Cerebellar nuclear complex (tissue), 1 donor: Measurements from ENCODE around the gene ZBTB1.

ENCODE experiments used
- DNase-seq, 2 experiments: peaks; one replicate each; lab custom pipeline; 2025; lab: John Stamatoyannopoulos, UW

The ZBTB1 gene

DNA sequence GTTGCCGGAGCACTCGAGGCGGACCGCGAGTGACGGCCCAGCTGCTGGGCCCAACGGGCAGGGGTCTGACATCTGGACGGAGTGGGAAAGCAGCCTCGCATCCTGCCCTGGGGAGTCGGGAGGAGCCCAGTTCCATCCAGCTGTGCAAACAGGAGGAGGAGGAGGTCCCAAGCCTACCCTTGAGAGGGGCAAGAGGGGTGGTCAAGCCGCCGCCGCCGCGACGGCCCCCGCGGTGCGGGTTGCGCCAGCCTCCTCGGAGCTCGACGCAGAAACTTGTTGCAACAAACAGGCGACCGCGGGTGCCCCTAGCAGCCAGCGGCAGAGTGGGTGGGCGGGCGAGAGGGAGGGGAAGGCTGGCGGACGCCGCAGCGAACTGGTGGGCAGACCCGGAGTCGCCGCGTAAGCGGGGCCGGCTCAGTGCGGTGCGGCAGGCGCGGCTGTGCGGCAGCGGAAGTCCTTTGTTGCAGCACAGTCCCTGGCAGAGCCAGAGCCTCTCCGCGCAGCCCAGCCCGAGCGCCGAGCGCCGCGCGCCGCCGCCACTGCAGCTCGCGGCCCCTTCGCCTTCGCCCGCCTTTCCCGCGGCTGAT lies at the start of gene ZBTB1:
TSS of gene ZBTB1 (plus strand) at position 461 of the 587 bp plus-strand sequence. CDS start 16,735 bp downstream, outside the sequence.
- peak in 1 of 2 experiments; percentile 19 for DNase-seq

DNA sequence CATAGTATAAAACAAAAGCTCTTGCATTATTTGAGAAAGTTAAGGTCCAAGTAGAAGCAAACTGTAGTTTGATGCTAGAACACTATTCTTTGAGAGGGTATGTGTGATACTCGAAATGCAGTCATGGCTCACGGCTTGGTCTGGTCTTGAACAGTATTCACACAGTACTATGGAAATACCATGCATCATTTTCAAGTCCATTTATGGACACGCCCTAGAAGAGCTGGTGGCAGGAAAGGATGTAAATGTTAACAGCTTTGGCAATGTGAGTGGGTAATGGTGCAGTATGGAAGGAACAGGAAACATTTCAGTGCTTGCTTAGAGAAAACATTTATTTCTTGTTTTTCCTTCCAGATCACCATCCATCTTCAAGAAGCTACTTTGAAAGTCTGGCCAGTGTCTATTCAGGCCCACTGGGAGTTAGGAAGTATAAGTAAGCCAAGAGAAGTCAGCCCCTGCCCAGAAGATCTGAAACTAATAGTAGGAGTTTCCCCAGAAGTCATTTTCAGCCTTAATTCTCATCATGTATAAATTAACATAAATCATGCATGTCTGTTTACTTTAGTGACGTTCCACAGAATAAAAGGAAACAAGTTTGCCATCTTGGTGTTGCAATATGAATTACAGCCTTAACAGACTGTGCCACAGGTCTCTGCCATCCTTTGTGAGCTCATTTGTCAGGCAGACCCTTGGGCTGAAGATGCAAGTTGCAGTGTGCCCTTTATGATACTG lies 45.0 kb upstream of the ZBTB1 start:
- DNase-seq: no peak

DNA sequence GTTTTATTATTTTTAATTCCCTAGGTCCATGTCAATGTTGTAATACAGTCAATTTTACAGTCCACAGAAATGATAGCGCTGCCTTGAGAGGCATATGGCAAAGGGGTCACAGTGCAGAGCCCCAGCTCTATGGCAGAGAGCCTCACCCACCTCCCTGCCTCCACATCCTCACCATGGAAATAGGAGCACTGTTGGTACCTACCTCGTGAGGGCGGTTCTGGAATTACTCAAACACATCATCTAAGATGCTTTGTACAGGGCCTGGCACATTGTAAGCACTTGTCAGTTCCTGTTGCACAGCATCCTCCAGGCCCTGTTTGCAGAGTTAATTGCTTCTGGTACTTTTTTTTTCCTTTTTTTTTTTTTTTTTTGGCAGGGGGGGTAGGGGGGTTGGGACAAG lies 43.3 kb upstream of the ZBTB1 start:
- DNase-seq: no peak

GRCh38 chr14:64463195-64463594 lies 41.4 kb upstream of the ZBTB1 start:
- no peak for DNase-seq

DNA sequence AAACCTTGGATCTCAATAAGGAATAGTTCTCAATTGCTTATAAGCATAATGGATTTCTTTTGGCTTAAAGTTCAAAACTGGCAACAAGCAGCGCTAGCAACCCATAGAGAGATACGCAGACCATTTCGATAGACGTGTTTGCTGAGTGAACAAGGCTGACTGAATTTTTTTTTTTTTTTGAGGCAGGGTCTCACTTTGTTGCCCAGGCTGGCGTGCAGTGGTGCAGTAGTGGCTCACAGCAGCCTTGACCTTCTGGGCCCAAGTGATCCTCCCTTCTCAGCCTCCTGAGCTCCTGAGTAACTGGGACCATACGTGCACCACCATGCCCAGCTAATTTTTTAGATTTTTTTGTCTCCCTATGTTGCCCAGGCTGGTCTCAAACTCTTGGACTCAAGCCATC lies 40.7 kb upstream of the ZBTB1 start:
- DNase-seq: no peak

DNA sequence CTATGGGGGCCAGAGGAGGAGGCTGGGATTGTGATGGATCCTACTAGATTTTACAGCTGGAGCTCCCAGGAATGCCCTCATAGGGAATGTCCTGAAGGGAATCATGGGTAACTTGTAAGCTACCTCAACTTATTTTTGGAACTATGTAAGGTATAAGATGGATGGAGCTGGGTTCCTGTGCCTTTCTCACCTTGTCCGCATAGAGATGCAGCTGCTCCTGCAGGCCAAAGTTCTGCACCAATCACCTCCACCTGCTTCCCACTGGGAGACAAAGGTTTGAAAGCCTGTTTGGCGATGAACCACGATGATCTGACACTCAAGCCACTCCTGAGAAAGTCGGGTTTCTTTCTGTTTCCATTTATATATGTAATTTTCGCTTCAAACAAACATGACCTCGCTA lies 39.9 kb upstream of the ZBTB1 start:
- no peak for DNase-seq

DNA sequence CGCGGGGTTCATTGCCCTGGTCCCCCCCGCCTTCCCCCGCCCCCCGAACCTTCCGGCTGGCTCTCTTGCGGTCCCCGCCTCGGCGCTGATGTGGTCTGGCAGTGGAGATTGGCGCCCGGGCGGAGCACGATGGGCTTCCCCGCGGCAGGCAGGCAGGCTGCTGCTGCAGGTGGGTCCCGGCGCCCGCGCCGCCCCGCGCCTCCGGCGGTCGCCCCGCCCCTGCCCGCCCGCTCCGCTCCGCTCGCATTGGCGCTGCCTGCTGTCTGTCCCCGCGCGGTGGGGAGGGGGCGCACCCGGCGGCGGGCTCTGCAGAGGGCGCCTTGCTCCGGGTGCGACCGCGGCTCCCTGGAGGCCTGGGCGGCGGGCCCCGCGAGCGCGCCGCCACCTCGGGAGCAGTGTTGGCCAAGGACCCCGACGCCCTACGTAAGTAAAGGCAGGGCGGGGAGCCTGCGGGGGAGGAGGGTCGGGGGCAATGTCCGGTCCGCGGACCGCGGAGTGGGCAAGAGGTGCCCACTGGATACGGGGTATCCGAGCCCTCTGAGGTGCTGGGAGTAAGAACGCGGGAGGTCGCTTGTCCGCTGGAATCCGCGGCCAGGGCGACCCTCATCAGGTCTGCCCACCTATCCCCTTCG lies 39.3 kb upstream of the ZBTB1 start, which contains the start of gene AKAP5:
TSS of gene AKAP5 (plus strand) at position 309 of the 632 bp plus-strand sequence. CDS start 2,896 bp downstream, outside the sequence.
- no peak for DNase-seq

- DNase-seq: peak in 1 of 2 experiments; percentile 26
Measured at GRCh38 chr14:64465831-64466554, 38.6 kb upstream of the ZBTB1 start.

GRCh38 chr14:64467101-64467500 lies 37.5 kb upstream of the ZBTB1 start:
- DNase-seq: no peak

GRCh38 chr14:64467566-64467965 lies 37.0 kb upstream of the ZBTB1 start:
- DNase-seq: no peak

GRCh38 chr14:64468451-64468850 lies 36.1 kb upstream of the ZBTB1 start:
- no peak for DNase-seq

- DNase-seq: no peak
Measured at GRCh38 chr14:64474041-64474440, 30.5 kb upstream of the ZBTB1 start.

DNA sequence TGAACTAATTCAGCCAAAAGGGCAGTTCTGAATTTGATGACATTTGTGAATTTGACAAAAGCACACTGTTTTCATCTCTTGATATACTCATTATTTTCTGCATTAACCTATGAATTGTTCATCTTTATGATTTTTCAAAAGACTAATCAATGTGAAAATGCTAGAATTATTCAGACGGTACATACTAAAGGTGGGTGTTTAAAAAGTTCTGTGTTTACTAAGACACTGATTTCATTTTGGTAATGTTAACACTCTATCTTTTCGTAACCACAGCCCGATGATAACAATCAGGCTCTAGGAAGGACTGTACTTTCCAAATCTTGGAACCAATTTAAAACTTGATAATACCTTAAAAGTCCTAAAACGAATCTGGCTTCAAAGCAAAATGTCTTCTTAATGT lies 29.9 kb upstream of the ZBTB1 start:
- DNase-seq: no peak

DNA sequence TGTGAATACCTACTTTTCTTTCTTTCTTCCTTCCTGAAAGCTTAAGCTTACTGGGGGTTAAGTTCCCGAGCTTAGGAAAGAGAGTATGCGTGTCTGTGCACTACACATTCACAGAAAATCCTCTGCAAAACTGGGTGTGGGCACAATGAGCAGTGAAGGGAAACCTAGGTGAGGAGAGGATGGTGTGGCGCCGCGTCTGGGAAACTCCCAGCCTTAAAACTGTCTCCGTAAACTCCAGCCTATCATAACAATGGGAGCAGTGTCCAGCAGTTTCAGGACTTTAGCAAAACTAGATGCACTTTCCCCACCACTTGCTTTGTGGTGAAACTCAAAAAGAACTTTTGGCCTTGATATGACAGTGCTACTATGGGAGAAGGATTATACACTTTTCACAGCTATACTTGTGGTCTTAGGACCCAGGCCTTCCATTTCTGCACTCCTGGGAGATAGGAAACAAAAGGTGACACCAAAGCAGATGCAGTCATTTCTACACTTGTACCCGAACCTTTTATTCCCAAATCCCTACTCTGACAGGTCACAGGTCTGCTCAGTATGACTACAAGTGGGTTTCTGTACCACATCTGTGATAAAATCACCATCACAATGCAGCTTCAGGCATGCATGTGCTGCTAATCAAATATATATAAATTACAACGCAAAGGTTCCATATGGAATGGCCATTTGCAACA lies 28.8 kb upstream of the ZBTB1 start:
- no peak for DNase-seq

DNA sequence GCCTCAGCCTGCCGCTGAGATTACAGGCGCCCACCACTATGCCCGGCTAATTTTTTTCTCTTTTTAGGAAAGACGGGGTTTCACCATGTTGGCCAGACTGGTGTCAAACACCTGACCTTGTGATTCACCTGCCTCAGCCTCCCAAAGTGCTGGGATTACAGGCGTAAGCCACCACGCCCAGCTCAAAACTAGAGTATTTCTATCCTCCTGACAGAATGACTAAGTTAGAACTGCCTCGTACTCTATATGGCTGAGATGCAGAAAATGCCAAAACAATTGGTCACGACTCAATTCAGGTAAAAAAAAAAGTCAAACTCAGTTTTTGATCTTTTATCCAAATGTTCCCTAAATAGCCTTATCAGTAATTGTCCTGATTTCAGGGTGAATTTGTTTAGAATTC lies 28.1 kb upstream of the ZBTB1 start:
- DNase-seq: no peak

GRCh38 chr14:64478634-64479250 lies 25.8 kb upstream of the ZBTB1 start:
- no peak for DNase-seq

- no peak for DNase-seq
Measured at GRCh38 chr14:64488590-64489099, 15.9 kb upstream of the ZBTB1 start.

DNA sequence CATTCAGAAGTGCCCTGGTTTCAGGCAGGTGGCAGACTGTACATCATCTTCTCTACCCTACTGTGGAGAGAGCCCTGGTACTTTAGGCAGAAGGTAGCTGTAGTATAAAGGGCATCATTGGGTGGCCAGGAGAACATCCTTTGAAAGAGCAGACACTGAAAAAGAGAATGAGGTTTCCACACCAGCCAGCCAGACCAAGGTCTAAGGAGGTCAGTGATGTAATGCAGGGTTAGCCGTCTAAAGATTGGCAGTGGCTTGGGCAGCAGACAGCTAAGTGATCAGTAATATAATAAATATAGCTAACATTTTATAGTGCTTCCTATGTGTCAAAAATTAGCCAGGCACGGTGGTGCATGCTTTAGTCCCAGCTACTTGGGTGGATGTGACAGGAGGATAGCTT lies 12.9 kb upstream of the ZBTB1 start:
- no peak for DNase-seq

- no peak for DNase-seq
Measured at GRCh38 chr14:64493455-64493854, 11.1 kb upstream of the ZBTB1 start.

GRCh38 chr14:64495252-64495651 lies 9.3 kb upstream of the ZBTB1 start:
- DNase-seq: no peak

- no peak for DNase-seq
Measured at GRCh38 chr14:64496764-64497163, 7.8 kb upstream of the ZBTB1 start.
